ENCODE results near the gene BACH1.
A peak's percentile ranks its signal among the peaks of the same experiment; 100 is the strongest.

BACH1 gene

GRCh38 chr21:29302359-29302875, 3.7 kb downstream of the BACH1 start:
- H3K4me3 ChIP-seq (ENCODE audit: low read depth, low read length): peak overlapping the region; percentile 72
- TF ChIP-seq CTCF (IDR thresholded peaks at IDR 0.05; ENCODE audit: low read depth, low read length): no peak

- no peak for TF ChIP-seq CTCF (IDR thresholded peaks at IDR 0.05; ENCODE audit: low read depth, low read length)
- H3K4me3 ChIP-seq (ENCODE audit: low read depth, low read length): no peak overlapping the region
Observed at GRCh38 chr21:29303288-29303687, 4.6 kb downstream of the BACH1 start.

GRCh38 chr21:29304597-29304996, 5.9 kb downstream of the BACH1 start:
- H3K4me3 ChIP-seq (ENCODE audit: low read depth, low read length): no peak overlapping the region
- no peak for TF ChIP-seq CTCF (IDR thresholded peaks at IDR 0.05; ENCODE audit: low read depth, low read length)

GRCh38 chr21:29305068-29305467, 6.3 kb downstream of the BACH1 start:
- H3K4me3 ChIP-seq (ENCODE audit: low read depth, low read length): no peak overlapping the region
- no peak for TF ChIP-seq CTCF (IDR thresholded peaks at IDR 0.05; ENCODE audit: low read depth, low read length)

GRCh38 chr21:29305561-29305960, 6.8 kb downstream of the BACH1 start:
- no peak overlapping the region for H3K4me3 ChIP-seq (ENCODE audit: low read depth, low read length)
- TF ChIP-seq CTCF (IDR thresholded peaks at IDR 0.05; ENCODE audit: low read depth, low read length): no peak

GRCh38 chr21:29306920-29307319, 8.2 kb downstream of the BACH1 start:
- no peak for TF ChIP-seq CTCF (IDR thresholded peaks at IDR 0.05; ENCODE audit: low read depth, low read length)
- H3K4me3 ChIP-seq (ENCODE audit: low read depth, low read length): no peak overlapping the region

- TF ChIP-seq CTCF (IDR thresholded peaks at IDR 0.05; ENCODE audit: low read depth, low read length): no peak
- no peak overlapping the region for H3K4me3 ChIP-seq (ENCODE audit: low read depth, low read length)
Observed at GRCh38 chr21:29307718-29308455, 9.2 kb downstream of the BACH1 start.

Data from WI38 (cell line).